HG02840 (cell line): ENCODE data around the gene ADISSP.

Experiments used
- ATAC-seq: cut with Tn5 transposase; IDR thresholded peaks from one replicate; pipeline ENCODE4 v1.9.1; 2021; ENCODE audit warnings: mild to moderate bottlenecking, moderate library complexity, moderate number of reproducible peaks; ENCODE audit not compliant: unreplicated experiment, low FRiP score

The ADISSP gene

GRCh38 chr20:3723284-3723683 is 44.3 kb downstream of the ADISSP start:
- ATAC-seq, result no peak

GRCh38 chr20:3721912-3722311 is 45.6 kb downstream of the ADISSP start:
- no peak for ATAC-seq

GRCh38 chr20:3720626-3721025 is 46.9 kb downstream of the ADISSP start:
- ATAC-seq, result no peak

- no peak for ATAC-seq
Measured at GRCh38 chr20:3720068-3720467, 47.5 kb downstream of the ADISSP start.

- no peak for ATAC-seq
Measured at GRCh38 chr20:3719046-3719445, 48.5 kb downstream of the ADISSP start.

GRCh38 chr20:3716195-3716834 is 51.2 kb downstream of the ADISSP start:
- no peak for ATAC-seq

GRCh38 chr20:3714092-3714491 is 53.5 kb downstream of the ADISSP start:
- no peak for ATAC-seq

- ATAC-seq, result no peak
Measured at GRCh38 chr20:3712279-3712873, 55.2 kb downstream of the ADISSP start, which contains the start of gene SIGLEC1. SIGLEC1 (minus strand) TSS chr20:3712600; CDS start chr20:3707128, 5,472 bp downstream.

GRCh38 chr20:3711484-3711941 is 56.0 kb downstream of the ADISSP start:
- ATAC-seq, result no peak

GRCh38 chr20:3710703-3711483 is 56.7 kb downstream of the ADISSP start:
- no peak for ATAC-seq

- no peak for ATAC-seq
Measured at GRCh38 chr20:3710011-3710466, 57.5 kb downstream of the ADISSP start.

- no peak for ATAC-seq
Measured at GRCh38 chr20:3707508-3707899, 60.0 kb downstream of the ADISSP start.

GRCh38 chr20:3706774-3707507 is 60.6 kb downstream of the ADISSP start:
- no peak for ATAC-seq

GRCh38 chr20:3705970-3706739 is 61.4 kb downstream of the ADISSP start:
- no peak for ATAC-seq

GRCh38 chr20:3705491-3705969 is 62.0 kb downstream of the ADISSP start:
- ATAC-seq, result no peak

GRCh38 chr20:3704087-3704486 is 63.5 kb downstream of the ADISSP start:
- ATAC-seq, result no peak
